ENCODE data around the gene ALAD.
"Not testable (repeated sequence)": the region's sequence is repeated elsewhere in the genome, so short reads cannot be mapped to it uniquely, and the experiment has no call there.

The ALAD gene

GRCh38 chr9:113375057-113376023 lies 25.7 kb downstream of the ALAD start:
- H3K27me3 ChIP-seq = no peaks in the 10 kb centered on the region
- H3K9ac ChIP-seq = no peak overlapping the region
- no peak for TF ChIP-seq Cebpa-rat (IDR thresholded peaks at IDR 0.05)
- H4K20me1 ChIP-seq = peaks cover 15% of the 10 kb centered on the region; the same call in 1 of the 2 replicates
- no peak overlapping the region for H3K27ac ChIP-seq
- peak overlapping the region; percentile 91 for H3K4me2 ChIP-seq
- H3K4me3 ChIP-seq = peak overlapping the region; percentile 75
- peaks cover 22% of the 10 kb centered on the region for H3K4me1 ChIP-seq
- no peaks in the 10 kb centered on the region for H3K9me3 ChIP-seq
- peaks cover 39% of the 10 kb centered on the region for H3K36me3 ChIP-seq

GRCh38 chr9:113373676-113374392 lies 27.2 kb downstream of the ALAD start:
- Histone ChIP-seq H3K27me3 (no peaks in the 10 kb centered on the region), H3K27ac (no peak overlapping the region), H3K9me3 (no peaks in the 10 kb centered on the region), H4K20me1 (peaks cover 15% of the 10 kb centered on the region; the same call in 1 of the 2 replicates), H3K4me3 (no peak overlapping the region), H3K36me3 (peaks cover 45% of the 10 kb centered on the region), H3K4me2 (no peak overlapping the region), H3K9ac (no peak overlapping the region), H3K4me1 (peaks cover 22% of the 10 kb centered on the region)
- TF ChIP-seq Cebpa-rat (IDR thresholded peaks at IDR 0.05) = no peak

GRCh38 chr9:113373256-113373655 lies 27.8 kb downstream of the ALAD start:
- Histone ChIP-seq H3K27me3 (no peaks in the 10 kb centered on the region), H4K20me1 (peaks cover 15% of the 10 kb centered on the region; the same call in 1 of the 2 replicates), H3K9ac (no peak overlapping the region), H3K27ac (no peak overlapping the region), H3K4me3 (no peak overlapping the region), H3K9me3 (no peaks in the 10 kb centered on the region), H3K36me3 (peaks cover 45% of the 10 kb centered on the region), H3K4me1 (peaks cover 22% of the 10 kb centered on the region), H3K4me2 (no peak overlapping the region)
- TF ChIP-seq Cebpa-rat (IDR thresholded peaks at IDR 0.05) = no peak

- no peak for TF ChIP-seq Cebpa-rat (IDR thresholded peaks at IDR 0.05)
- no peaks in the 10 kb centered on the region for H3K27me3 ChIP-seq
- H3K4me1 ChIP-seq = peaks cover 17% of the 10 kb centered on the region
- H3K4me2 ChIP-seq = no peak overlapping the region
- H4K20me1 ChIP-seq = peaks cover 15% of the 10 kb centered on the region; the same call in 1 of the 2 replicates
- no peak overlapping the region for H3K9ac ChIP-seq
- H3K36me3 ChIP-seq = peaks cover 45% of the 10 kb centered on the region
- no peak overlapping the region for H3K27ac ChIP-seq
- H3K9me3 ChIP-seq = no peaks in the 10 kb centered on the region
- H3K4me3 ChIP-seq = no peak overlapping the region
These were observed 29.0 kb downstream of the ALAD start for GRCh38 chr9:113372059-113372458.

- TF ChIP-seq Cebpa-rat (IDR thresholded peaks at IDR 0.05) = no peak
- H3K4me1 ChIP-seq = peaks cover 12% of the 10 kb centered on the region
- H3K27ac ChIP-seq = no peak overlapping the region
- no peaks in the 10 kb centered on the region for H3K27me3 ChIP-seq
- H4K20me1 ChIP-seq = peaks cover 15% of the 10 kb centered on the region; the same call in 1 of the 2 replicates
- no peaks in the 10 kb centered on the region for H3K9me3 ChIP-seq
- H3K4me3 ChIP-seq = no peak overlapping the region
- no peak overlapping the region for H3K4me2 ChIP-seq
- peaks cover 45% of the 10 kb centered on the region for H3K36me3 ChIP-seq
- no peak overlapping the region for H3K9ac ChIP-seq
These were observed 30.2 kb downstream of the ALAD start for GRCh38 chr9:113370806-113371325.

GRCh38 chr9:113369855-113370140 lies 31.3 kb downstream of the ALAD start:
- no peaks in the 10 kb centered on the region for H3K9me3 ChIP-seq
- peaks cover 39% of the 10 kb centered on the region for H3K36me3 ChIP-seq
- peaks cover 9% of the 10 kb centered on the region; the same call in 1 of the 2 replicates for H4K20me1 ChIP-seq
- H3K27ac ChIP-seq = no peak overlapping the region
- no peak overlapping the region for H3K4me2 ChIP-seq
- H3K4me1 ChIP-seq = 0 out of 2 replicates have a peak, but pooled peaks cover 4% of the 10 kb centered on the region
- no peak overlapping the region for H3K4me3 ChIP-seq
- no peak overlapping the region for H3K9ac ChIP-seq
- no peaks in the 10 kb centered on the region for H3K27me3 ChIP-seq
- TF ChIP-seq Cebpa-rat (IDR thresholded peaks at IDR 0.05) = no peak

GRCh38 chr9:113368982-113369854 lies 31.9 kb downstream of the ALAD start:
- Histone ChIP-seq H3K27me3 (no peaks in the 10 kb centered on the region), H3K4me2 (no peak overlapping the region), H3K9ac (no peak overlapping the region), H3K36me3 (peaks cover 33% of the 10 kb centered on the region), H3K4me3 (no peak overlapping the region), H3K9me3 (no peaks in the 10 kb centered on the region), H4K20me1 (peaks cover 9% of the 10 kb centered on the region; the same call in 1 of the 2 replicates), H3K4me1 (0 out of 2 replicates have a peak, but pooled peaks cover 4% of the 10 kb centered on the region), H3K27ac (no peak overlapping the region)
- no peak for TF ChIP-seq Cebpa-rat (IDR thresholded peaks at IDR 0.05)

- H3K27me3 ChIP-seq = no peaks in the 10 kb centered on the region
- no peak for TF ChIP-seq Cebpa-rat (IDR thresholded peaks at IDR 0.05)
- no peak overlapping the region for H3K4me3 ChIP-seq
- 0 out of 2 replicates have a peak, but pooled peaks cover 4% of the 10 kb centered on the region for H3K4me1 ChIP-seq
- H4K20me1 ChIP-seq = peaks cover 1% of the 10 kb centered on the region; the same call in 1 of the 2 replicates
- no peak overlapping the region for H3K9ac ChIP-seq
- no peak overlapping the region for H3K4me2 ChIP-seq
- no peak overlapping the region for H3K27ac ChIP-seq
- no peaks in the 10 kb centered on the region for H3K9me3 ChIP-seq
- peaks cover 25% of the 10 kb centered on the region for H3K36me3 ChIP-seq
These were observed 32.6 kb downstream of the ALAD start for GRCh38 chr9:113368348-113368981.

GRCh38 chr9:113365652-113366051 lies 35.4 kb downstream of the ALAD start:
- not testable (repeated sequence) for H3K4me1 ChIP-seq, H3K27ac ChIP-seq, H3K36me3 ChIP-seq, H3K9me3 ChIP-seq, H4K20me1 ChIP-seq, H3K4me3 ChIP-seq, H3K27me3 ChIP-seq, H3K4me2 ChIP-seq, H3K9ac ChIP-seq
